ENCODE results near the gene GABRG3.
A peak's percentile ranks its signal among the peaks of the same experiment; 100 is the strongest.

Gene GABRG3

GRCh38 chr15:27414168-27414870 lies 443.3 kb downstream of the GABRG3 start:
- DNase-seq (ENCODE audit: low spot score) = no peak

GRCh38 chr15:27418726-27419125 lies 447.7 kb downstream of the GABRG3 start:
- DNase-seq (ENCODE audit: low spot score) = no peak

- no peak for DNase-seq (ENCODE audit: low spot score)
Measured at GRCh38 chr15:27422997-27423396, 452.0 kb downstream of the GABRG3 start.

GRCh38 chr15:27426805-27427204 lies 455.8 kb downstream of the GABRG3 start:
- no peak for DNase-seq (ENCODE audit: low spot score)

- DNase-seq (ENCODE audit: low spot score) = no peak
Measured at GRCh38 chr15:27427276-27427675, 456.3 kb downstream of the GABRG3 start.

GRCh38 chr15:27428151-27428550 lies 457.2 kb downstream of the GABRG3 start:
- DNase-seq (ENCODE audit: low spot score) = no peak

- DNase-seq (ENCODE audit: low spot score) = no peak
Measured at GRCh38 chr15:27429577-27429976, 458.6 kb downstream of the GABRG3 start.

GRCh38 chr15:27433604-27434003 lies 462.6 kb downstream of the GABRG3 start:
- DNase-seq (ENCODE audit: low spot score) = no peak

GRCh38 chr15:27438403-27439375 lies 467.7 kb downstream of the GABRG3 start:
- DNase-seq (ENCODE audit: low spot score) = no peak

GRCh38 chr15:27441120-27441519 lies 470.1 kb downstream of the GABRG3 start:
- no peak for DNase-seq (ENCODE audit: low spot score)

GRCh38 chr15:27448234-27448633 lies 477.3 kb downstream of the GABRG3 start:
- no peak for DNase-seq (ENCODE audit: low spot score)

GRCh38 chr15:27448986-27449385 lies 478.0 kb downstream of the GABRG3 start:
- no peak for DNase-seq (ENCODE audit: low spot score)

GRCh38 chr15:27449941-27450340 lies 479.0 kb downstream of the GABRG3 start:
- no peak for DNase-seq (ENCODE audit: low spot score)

GRCh38 chr15:27454281-27455075 lies 483.5 kb downstream of the GABRG3 start:
- peak; percentile 70 for DNase-seq (ENCODE audit: low spot score)

- DNase-seq (ENCODE audit: low spot score) = no peak
Measured at GRCh38 chr15:27456807-27457206, 485.8 kb downstream of the GABRG3 start.

GRCh38 chr15:27457766-27458165 lies 486.8 kb downstream of the GABRG3 start:
- DNase-seq (ENCODE audit: low spot score) = no peak

GRCh38 chr15:27458345-27459084 lies 487.5 kb downstream of the GABRG3 start:
- DNase-seq (ENCODE audit: low spot score) = no peak

GRCh38 chr15:27459836-27460235 lies 488.9 kb downstream of the GABRG3 start:
- DNase-seq (ENCODE audit: low spot score) = no peak

GRCh38 chr15:27461181-27461580 lies 490.2 kb downstream of the GABRG3 start:
- no peak for DNase-seq (ENCODE audit: low spot score)

GRCh38 chr15:27463525-27464088 lies 492.6 kb downstream of the GABRG3 start:
- DNase-seq (ENCODE audit: low spot score) = no peak

GRCh38 chr15:27464941-27465612 lies 494.1 kb downstream of the GABRG3 start:
- DNase-seq (ENCODE audit: low spot score) = no peak
